Gastrocnemius medialis (tissue), 4 donors: Measurements from ENCODE around the gene SDK2. TPM values are rescaled to one million over a fixed set of nuclear protein-coding genes. Genes with fewer than 3 reads are reported as not detected.

Source experiments
- ATAC-seq, 2 donors: fragments of 150-250 bp; one replicate each; pipeline ENCODE4 v1.9.1; 2016
- DNase-seq, 2 donors: peaks; one replicate each; pipeline ENCODE4 v3.0.0-alpha.2; 2019
- H3K27ac ChIP-seq, 4 donors: fragments of 200-600 bp; sonication (generic); 1 replicate in 1 of 4; 2 replicates in 3 of 4; pipeline ENCODE4 v1.5.1; 2016 to 2018; ENCODE audit warnings: mild to moderate bottlenecking in 2 of 4, moderate library complexity in 1 of 4
- H3K27me3 ChIP-seq, 3 donors: fragments of 200-600 bp; sonication (generic) in 2 of 3; 1 replicate in 1 of 3; 2 replicates in 2 of 3; pipeline versions ENCODE4 v1.5.1 to v1.6.0; 2016 to 2019; ENCODE audit warnings: mild to moderate bottlenecking in 1 of 3, moderate library complexity in 1 of 3
- H3K36me3 ChIP-seq, 2 donors: fragments of 200-600 bp; sonication (generic) in 1 of 2; one replicate each; pipeline ENCODE4 v1.5.1; 2017 to 2018
- H3K4me1 ChIP-seq, 2 donors: fragments of 200-600 bp; sonication (generic) in 1 of 2; one replicate each; pipeline ENCODE4 v1.5.1; 2016 to 2017; ENCODE audit warnings: mild to moderate bottlenecking in 2 of 2
- H3K4me3 ChIP-seq, 4 donors: fragments of 200-600 bp; sonication (generic) in 3 of 4; 1 replicate in 1 of 4; 2 replicates in 3 of 4; pipeline ENCODE4 v1.5.1; 2016 to 2019; ENCODE audit warnings: mild to moderate bottlenecking in 2 of 4
- H3K9me3 ChIP-seq, 3 donors: fragments of 200-600 bp; sonication (generic) in 2 of 3; 1 replicate in 1 of 3; 2 replicates in 2 of 3; pipeline ENCODE4 v1.5.1; 2016 to 2019
- POLR2A ChIP-seq, 2 donors: fragments of 450-650 bp; IDR thresholded peaks; one replicate each; pipeline ENCODE4 v1.6.1; 2017; ENCODE audit warnings: antibody characterized with exemption in 2 of 2, mild to moderate bottlenecking in 2 of 2, moderate library complexity in 2 of 2
- in situ Hi-C, 4 donors: fragments of 200-750 bp; cut with MboI; loops; one replicate each; pipeline versions ENCODE4 v1.15.0 to v1.8.0; 2017; ENCODE audit warnings: low sequenced_read_pairs in 4 of 4
- intact Hi-C: fragments of 100-400 bp; cut with DNase I; formaldehyde crosslinking; loops from one replicate; pipeline ENCODE4 v1.15.1; 2023; ENCODE audit warnings: low total_unique reads
- total RNA-seq, 4 donors: library from RNA; depleted of rRNA; stranded (reverse); fragments of >200 nt; gene quantifications; one replicate each; pipeline versions ENCODE4 v1.1.0 to v1.2.3, GENCODE V29; 2016
- TF ChIP-seq, protein P1 (sequence below), 5 experiments: fragments of 450-650 bp in 3 of 5; fragments of 200-600 bp in 2 of 5; sonication (generic) in 2 of 5; IDR thresholded peaks in 4 of 5; conservative IDR thresholded peaks in 1 of 5; 1 replicate in 4 of 5; 2 replicates in 1 of 5; pipeline ENCODE4 v1.5.1; 2016 to 2019; ENCODE audit warnings: antibody characterized with exemption in 5 of 5, mild to moderate bottlenecking in 3 of 5, moderate library complexity in 3 of 5

The SDK2 gene
- total RNA-seq, 4 donors from 2014 or later: 0.02 to 0.31 (median 0.13) TPM

- Histone ChIP-seq H3K27ac (no peak overlapping the region), H3K9me3 (no peaks in the 10 kb centered on the region), H3K4me1 (no peaks in the 10 kb centered on the region), H3K4me3 (no peak overlapping the region), H3K27me3 (no peaks in the 10 kb centered on the region), H3K36me3 (no peaks in the 10 kb centered on the region)
- in situ Hi-C loops: loop anchor here in 1 of 4 donors (25.0 kb wide), 1 partner anchor 105 kb away; no protein-coding TSS in a partner anchor
- intact Hi-C loops: no loop called here
- DNase-seq (no peak), ATAC-seq (no peak)
- TF ChIP-seq POLR2A (IDR thresholded peaks at IDR 0.05): no peak
- TF ChIP-seq, protein P1, sequence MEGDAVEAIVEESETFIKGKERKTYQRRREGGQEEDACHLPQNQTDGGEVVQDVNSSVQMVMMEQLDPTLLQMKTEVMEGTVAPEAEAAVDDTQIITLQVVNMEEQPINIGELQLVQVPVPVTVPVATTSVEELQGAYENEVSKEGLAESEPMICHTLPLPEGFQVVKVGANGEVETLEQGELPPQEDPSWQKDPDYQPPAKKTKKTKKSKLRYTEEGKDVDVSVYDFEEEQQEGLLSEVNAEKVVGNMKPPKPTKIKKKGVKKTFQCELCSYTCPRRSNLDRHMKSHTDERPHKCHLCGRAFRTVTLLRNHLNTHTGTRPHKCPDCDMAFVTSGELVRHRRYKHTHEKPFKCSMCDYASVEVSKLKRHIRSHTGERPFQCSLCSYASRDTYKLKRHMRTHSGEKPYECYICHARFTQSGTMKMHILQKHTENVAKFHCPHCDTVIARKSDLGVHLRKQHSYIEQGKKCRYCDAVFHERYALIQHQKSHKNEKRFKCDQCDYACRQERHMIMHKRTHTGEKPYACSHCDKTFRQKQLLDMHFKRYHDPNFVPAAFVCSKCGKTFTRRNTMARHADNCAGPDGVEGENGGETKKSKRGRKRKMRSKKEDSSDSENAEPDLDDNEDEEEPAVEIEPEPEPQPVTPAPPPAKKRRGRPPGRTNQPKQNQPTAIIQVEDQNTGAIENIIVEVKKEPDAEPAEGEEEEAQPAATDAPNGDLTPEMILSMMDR (IDR thresholded peaks at IDR 0.05 in 4 of 5, conservative IDR thresholded peaks at IDR 0.05 in 1 of 5): peak in 2 of 5 experiments; percentile 8 to 41
Measured at GRCh38 chr17:73657473-73658116, 13.3 kb upstream of the SDK2 start.

DNA sequence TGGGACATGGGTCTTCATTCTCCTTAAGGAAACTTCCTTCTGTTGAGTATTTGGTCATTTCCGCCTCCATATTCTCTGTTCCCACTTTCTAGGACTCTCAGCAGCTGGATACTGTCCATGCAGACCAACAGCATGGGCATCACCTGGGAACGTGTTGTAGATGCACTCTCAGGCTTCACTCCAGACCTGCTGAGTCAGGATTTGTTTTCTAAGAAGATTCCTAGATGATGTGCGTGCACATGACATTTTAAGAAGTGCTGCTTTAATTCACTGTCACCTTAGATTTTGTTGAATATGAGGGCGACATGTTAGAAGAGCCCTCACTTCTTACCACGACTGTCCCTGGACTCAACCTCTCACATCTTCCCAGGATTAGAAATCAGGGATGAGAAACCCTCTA, 10.0 kb upstream of the SDK2 start:
- TF ChIP-seq, protein P1 (IDR thresholded peaks at IDR 0.05 in 4 of 5, conservative IDR thresholded peaks at IDR 0.05 in 1 of 5): no peak
- TF ChIP-seq POLR2A (IDR thresholded peaks at IDR 0.05): no peak
- ATAC-seq: no peak
- Histone ChIP-seq H3K4me3 (no peak overlapping the region), H3K4me1 (no peaks in the 10 kb centered on the region), H3K36me3 (no peaks in the 10 kb centered on the region), H3K27me3 (no peaks in the 10 kb centered on the region), H3K9me3 (no peaks in the 10 kb centered on the region), H3K27ac (no peak overlapping the region)
- no peak for DNase-seq
- intact Hi-C loops (no loop called here), in situ Hi-C loops (loop anchor here in 1 of 4 donors (25.0 kb wide), 1 partner anchor 108 kb away; no protein-coding TSS in a partner anchor)

GRCh38 chr17:73653810-73654209, 9.6 kb upstream of the SDK2 start:
- ATAC-seq: no peak
- no peak for DNase-seq
- in situ Hi-C loops (loop anchor here in 1 of 4 donors (25.0 kb wide), 1 partner anchor 108 kb away; no protein-coding TSS in a partner anchor), intact Hi-C loops (no loop called here)
- TF ChIP-seq, protein P1 (IDR thresholded peaks at IDR 0.05 in 4 of 5, conservative IDR thresholded peaks at IDR 0.05 in 1 of 5): no peak
- no peak for TF ChIP-seq POLR2A (IDR thresholded peaks at IDR 0.05)
- H3K36me3 ChIP-seq: no peaks in the 10 kb centered on the region
- no peaks in the 10 kb centered on the region for H3K9me3 ChIP-seq
- H3K27me3 ChIP-seq: no peaks in the 10 kb centered on the region
- H3K4me1 ChIP-seq: no peaks in the 10 kb centered on the region
- no peak overlapping the region for H3K27ac ChIP-seq
- H3K4me3 ChIP-seq: no peak overlapping the region

DNA sequence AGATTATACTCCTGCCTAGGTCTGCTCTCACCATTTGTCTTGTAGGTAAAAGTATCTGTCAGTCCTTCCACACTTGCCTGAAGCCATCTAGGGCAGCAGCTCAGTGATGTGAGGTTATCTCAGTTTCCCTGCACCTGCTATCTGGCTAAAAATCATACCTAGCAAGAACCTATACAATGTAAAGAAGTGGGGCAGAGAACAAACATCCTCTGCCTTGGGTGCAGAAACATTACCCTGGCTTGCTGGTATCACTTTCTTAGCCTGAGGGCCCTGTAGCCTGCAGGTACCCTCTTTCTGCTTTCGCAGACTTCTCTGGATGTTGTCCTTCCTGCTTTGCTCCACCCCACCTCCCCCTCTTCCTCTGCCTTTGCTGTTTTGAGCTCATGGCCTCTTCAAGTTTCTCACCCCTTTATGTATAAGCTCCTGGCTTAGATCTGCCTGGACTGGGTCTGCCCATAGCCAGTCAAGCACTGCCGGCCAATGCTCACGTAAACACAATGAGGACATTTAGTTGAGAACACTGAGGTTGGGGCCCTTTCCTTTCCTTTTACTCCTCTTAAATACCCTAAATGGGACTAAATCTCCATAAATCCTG, 8.7 kb upstream of the SDK2 start:
- no peak for DNase-seq
- H3K4me1 ChIP-seq: no peaks in the 10 kb centered on the region
- H3K36me3 ChIP-seq: no peaks in the 10 kb centered on the region
- no peak for ATAC-seq
- no peaks in the 10 kb centered on the region for H3K27me3 ChIP-seq
- no peak overlapping the region for H3K4me3 ChIP-seq
- no peak overlapping the region for H3K27ac ChIP-seq
- intact Hi-C loops (no loop called here), in situ Hi-C loops (loop anchor here in 1 of 4 donors (25.0 kb wide), 1 partner anchor 109 kb away; no protein-coding TSS in a partner anchor)
- no peak for TF ChIP-seq POLR2A (IDR thresholded peaks at IDR 0.05)
- TF ChIP-seq, protein P1 (IDR thresholded peaks at IDR 0.05 in 4 of 5, conservative IDR thresholded peaks at IDR 0.05 in 1 of 5): no peak
- no peaks in the 10 kb centered on the region for H3K9me3 ChIP-seq
